GM12878 (cell line): ENCODE measurements around the gene GALNS. TPM values are rescaled to one million over a fixed set of nuclear protein-coding genes. Genes with fewer than 3 reads are reported as not detected.
A peak's percentile ranks its signal among the peaks of the same experiment; 100 is the strongest.
"Not testable (repeated sequence)": the region's sequence is repeated elsewhere in the genome, so short reads cannot be mapped to it uniquely, and the experiment has no call there.

Experiments
- ATAC-seq: fragments of 200-7000 bp; cut with Tn5 transposase; 3 replicates; pipeline ENCODE4 v1.9.1; 2020; ENCODE audit warnings: mild to moderate bottlenecking, moderate library complexity
- BruUV-seq: library from RNA; stranded (reverse); fragments of 400-500 nt; replicated peaks from 2 replicates; lab custom pipeline; 2021; lab: Mats Ljungman, UMichigan
- CTCF ChIA-PET: fragments of 300-600 bp; sonication (Branson Sonifier 250); formaldehyde crosslinking; extraction: SDS; loops from one replicate; lab custom pipeline; 2021; ENCODE audit warnings: inconsistent platforms; lab: Yijun Ruan, JAX
- POLR2A ChIA-PET: fragments of 350-600 bp; formaldehyde crosslinking; extraction: SDS; loops from one replicate; lab custom pipeline; 2021; ENCODE audit warnings: inconsistent platforms; lab: Charles Lee
- RAD21 ChIA-PET: fragments of 300-600 bp; sonication (Branson Sonifier 250); formaldehyde crosslinking; loops from one replicate; lab custom pipeline; 2023; ENCODE audit warnings: antibody characterized with exemption; ENCODE audit not compliant: unreplicated experiment; lab: Charles Lee
- SMC1A ChIA-PET: fragments of 300-600 bp; sonication (Branson Sonifier 250); formaldehyde crosslinking; loops from one replicate; lab custom pipeline; 2023; ENCODE audit not compliant: unreplicated experiment, uncharacterized antibody; lab: Charles Lee
- DNase-seq: peaks from one replicate; pipeline ENCODE4 v3.0.0-alpha.2; 2011; ENCODE audit warnings: low read depth, low spot score
- FAIRE-seq: peaks from 3 replicates; lab custom pipeline; 2011; peaks lifted over from hg19 to GRCh38; lab: Jason Lieb, UNC
- H2AFZ ChIP-seq: 2 replicates; pipeline ENCODE4 v1.6.0; 2011; ENCODE audit warnings: low read depth, low read length, control low read depth; ENCODE audit not compliant: control insufficient read depth
- H3K27ac ChIP-seq: 2 replicates; pipeline ENCODE4 v1.5.1; 2011; ENCODE audit warnings: control low read depth; ENCODE audit not compliant: control insufficient read depth, insufficient read depth
- H3K27me3 ChIP-seq, 2 experiments: replicated peaks in 1 of 2; 2 replicates each; pipeline versions ENCODE4 v1.6.0 to v1.6.1; 2011; ENCODE audit warnings: low read length in 1 of 2; ENCODE audit not compliant: control insufficient read depth in 2 of 2, insufficient read depth in 2 of 2
- H3K36me3 ChIP-seq, 2 experiments: 2 replicates each; pipeline ENCODE4 v1.5.1; 2011; ENCODE audit warnings: low read length in 1 of 2; ENCODE audit not compliant: control insufficient read depth in 2 of 2, insufficient read depth in 2 of 2
- H3K4me1 ChIP-seq: 2 replicates; pipeline ENCODE4 v1.6.1; 2011; ENCODE audit warnings: mild to moderate bottlenecking, low read length, moderate library complexity, mixed read lengths; ENCODE audit not compliant: control insufficient read depth, insufficient read depth
- H3K4me2 ChIP-seq: 2 replicates; pipeline ENCODE4 v1.6.0; 2011; ENCODE audit warnings: control low read depth; ENCODE audit not compliant: control insufficient read depth, insufficient read depth
- H3K4me3 ChIP-seq: fragments of 200-600 bp; sonication (generic); 2 replicates; pipeline ENCODE4 v1.5.1; 2016
- H3K79me2 ChIP-seq: 2 replicates; pipeline ENCODE4 v1.6.0; 2011; ENCODE audit warnings: low read length; ENCODE audit not compliant: control insufficient read depth, insufficient read depth
- H3K9ac ChIP-seq: 2 replicates; pipeline ENCODE4 v1.8.0; 2011; ENCODE audit warnings: low read length, control low read depth, mixed read lengths; ENCODE audit not compliant: control insufficient read depth, insufficient read depth
- H3K9me3 ChIP-seq: replicated peaks from 3 replicates; pipeline ENCODE4 v1.5.1; 2011; ENCODE audit warnings: mild to moderate bottlenecking, low read length; ENCODE audit not compliant: control insufficient read depth, insufficient read depth
- H4K20me1 ChIP-seq: 2 replicates; pipeline ENCODE4 v1.6.0; 2011; ENCODE audit not compliant: control insufficient read depth, insufficient read depth
- NFIC ChIP-seq: IDR thresholded peaks from 2 replicates; pipeline ENCODE4 v1.6.1; 2012; ENCODE audit warnings: low read depth, mild to moderate bottlenecking, inconsistent platforms, low read length, moderate library complexity
- PAX5 ChIP-seq: IDR thresholded peaks from 2 replicates; pipeline ENCODE4 v1.6.1; 2011; ENCODE audit warnings: low read depth, low read length, borderline replicate concordance
- TCF12 ChIP-seq: IDR thresholded peaks from 2 replicates; pipeline ENCODE4 v1.6.1; 2011; ENCODE audit warnings: low read depth, mild to moderate bottlenecking, low read length
- TCF3 ChIP-seq: IDR thresholded peaks from 2 replicates; pipeline ENCODE4 v1.6.1; 2012; ENCODE audit warnings: low read depth, mild to moderate bottlenecking, low read length, borderline replicate concordance; ENCODE audit not compliant: insufficient read depth
- WGBS: methylation state at CpG from one replicate; pipeline ENCODE4 v1.1.6; 2016; ENCODE audit warnings: low lambda C conversion rate; ENCODE audit not compliant: insufficient replicate concordance, insufficient coverage; ENCODE audit errors: missing lambda C conversion rate; 5-methylcytosine and 5-hydroxymethylcytosine counted together
- in situ Hi-C: fragments of 300-500 bp; cut with MboI; formaldehyde crosslinking; loops from 9 replicates; pipeline ENCODE4 v1.14.3; 2018; ENCODE audit warnings: mixed read lengths
- intact Hi-C: fragments of 100-400 bp; cut with micrococcal nuclease; formaldehyde crosslinking; loops from one replicate; pipeline ENCODE4 v1.14.2; 2022; ENCODE audit not compliant: unreplicated experiment
- polyA plus RNA-seq, 11 experiments: library from polyadenylated mRNA; depleted of rRNA in 4 of 11; unstranded in 6 of 11; stranded (reverse) in 5 of 11; fragments of >200 nt; fragmentation: Nextera tagmentation in 4 of 11; fragmentation: Illumina TruSeq in 1 of 11; extraction: Ambion mirVana in 4 of 11; extraction: Trizol in 1 of 11; gene quantifications; 1 replicate in 1 of 11; 2 replicates in 10 of 11; pipeline versions ENCODE4 v1.2.1 to v1.2.3, GENCODE V29; 2011 to 2016; ENCODE audit warnings: inconsistent platforms in 2 of 11, missing spikeins in 2 of 11, low read depth in 1 of 11
- total RNA-seq, 4 experiments: library from RNA; depleted of rRNA in 3 of 4; stranded (reverse); fragments of >200 nt in 3 of 4; fragmentation: Illumina TruSeq in 1 of 4; extraction: Trizol in 1 of 4; gene quantifications; 2 replicates each; pipeline versions ENCODE4 v1.2.1 to v1.2.3, GENCODE V29; 2013 to 2021
- TF ChIP-seq, protein P1 (sequence below): IDR thresholded peaks from 2 replicates; pipeline ENCODE4 v1.6.1; 2011; ENCODE audit warnings: borderline replicate concordance, low read depth, mild to moderate bottlenecking, moderate library complexity, low read length; ENCODE audit not compliant: insufficient read depth, poor library complexity, severe bottlenecking
- TF ChIP-seq, protein P2 (sequence below): IDR thresholded peaks from 2 replicates; pipeline ENCODE4 v1.6.1; 2011; ENCODE audit warnings: mild to moderate bottlenecking, low read depth, low read length, moderate library complexity; ENCODE audit not compliant: insufficient replicate concordance
- TF ChIP-seq, protein P3 (sequence below): IDR thresholded peaks from 2 replicates; pipeline ENCODE4 v1.6.1; 2011; ENCODE audit warnings: low read depth, mild to moderate bottlenecking, low read length, moderate library complexity, borderline replicate concordance; ENCODE audit errors: extremely low read depth

GALNS gene
- total and polyA plus RNA-seq, 10 of the 15 experiments (the other 5 are each of a cell fraction or from before 2014, with no cell fraction given) = 0.37 to 12.4 (median 5.3) TPM

DNA sequence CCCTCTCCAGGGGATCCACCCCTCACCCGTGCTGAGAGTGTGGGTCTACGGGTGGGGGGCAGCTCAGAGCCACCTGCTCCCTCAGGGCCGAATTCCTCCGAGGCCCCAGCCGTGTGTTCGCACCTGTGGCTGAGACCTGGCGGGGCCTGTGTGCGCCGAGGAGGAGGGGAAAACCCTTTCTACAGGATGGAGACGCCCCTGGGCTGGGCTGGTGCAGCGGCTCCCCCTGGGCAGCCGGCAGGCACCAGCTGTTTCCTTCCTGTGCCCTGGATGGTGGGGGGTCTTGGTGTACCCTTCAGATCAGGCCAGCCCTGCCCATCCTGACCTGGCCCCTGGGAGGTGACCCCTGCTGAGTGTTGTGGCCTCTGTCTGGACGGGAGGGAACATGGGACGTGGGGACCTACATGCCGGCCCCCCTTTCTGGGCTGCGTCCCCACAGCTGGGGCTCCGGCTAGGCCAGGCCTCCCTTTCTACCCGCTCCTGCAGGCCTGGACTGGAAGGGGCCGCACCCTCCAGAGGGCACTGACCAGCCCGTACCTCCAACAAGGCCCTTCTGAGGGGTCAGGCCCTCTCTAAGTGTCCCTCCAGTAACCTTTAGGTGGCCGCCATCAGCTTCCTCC, 38.0 kb upstream of the GALNS start (continued):
- TF ChIP-seq TCF12 = no peak

DNA sequence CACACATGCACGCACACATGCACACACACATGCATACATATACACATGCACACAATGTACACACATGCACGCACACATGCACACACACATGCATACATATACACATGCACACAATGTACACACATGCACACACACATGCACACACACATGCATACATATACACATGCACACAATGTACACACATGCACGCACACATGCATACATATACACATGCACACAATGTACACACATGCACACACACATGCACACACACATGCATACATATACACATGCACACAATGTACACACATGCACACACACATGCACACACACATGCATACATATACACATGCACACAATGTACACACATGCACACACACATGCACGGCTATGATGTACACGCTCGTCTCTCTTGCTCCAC, 37.5 kb upstream of the GALNS start:
- H3K27me3 ChIP-seq, BruUV-seq, H4K20me1 ChIP-seq, ATAC-seq, H3K9me3 ChIP-seq, FAIRE-seq, SMC1A ChIA-PET, H3K27ac ChIP-seq, RAD21 ChIA-PET, H3K9ac ChIP-seq, H3K36me3 ChIP-seq, CTCF ChIA-PET, H2AFZ ChIP-seq, H3K4me1 ChIP-seq, H3K4me2 ChIP-seq, DNase-seq, intact Hi-C loops, H3K79me2 ChIP-seq, H3K4me3 ChIP-seq, POLR2A ChIA-PET, in situ Hi-C loops: not testable (repeated sequence)
- 100% methylated on average over 5 of the region's 6 CpGs for WGBS

DNA sequence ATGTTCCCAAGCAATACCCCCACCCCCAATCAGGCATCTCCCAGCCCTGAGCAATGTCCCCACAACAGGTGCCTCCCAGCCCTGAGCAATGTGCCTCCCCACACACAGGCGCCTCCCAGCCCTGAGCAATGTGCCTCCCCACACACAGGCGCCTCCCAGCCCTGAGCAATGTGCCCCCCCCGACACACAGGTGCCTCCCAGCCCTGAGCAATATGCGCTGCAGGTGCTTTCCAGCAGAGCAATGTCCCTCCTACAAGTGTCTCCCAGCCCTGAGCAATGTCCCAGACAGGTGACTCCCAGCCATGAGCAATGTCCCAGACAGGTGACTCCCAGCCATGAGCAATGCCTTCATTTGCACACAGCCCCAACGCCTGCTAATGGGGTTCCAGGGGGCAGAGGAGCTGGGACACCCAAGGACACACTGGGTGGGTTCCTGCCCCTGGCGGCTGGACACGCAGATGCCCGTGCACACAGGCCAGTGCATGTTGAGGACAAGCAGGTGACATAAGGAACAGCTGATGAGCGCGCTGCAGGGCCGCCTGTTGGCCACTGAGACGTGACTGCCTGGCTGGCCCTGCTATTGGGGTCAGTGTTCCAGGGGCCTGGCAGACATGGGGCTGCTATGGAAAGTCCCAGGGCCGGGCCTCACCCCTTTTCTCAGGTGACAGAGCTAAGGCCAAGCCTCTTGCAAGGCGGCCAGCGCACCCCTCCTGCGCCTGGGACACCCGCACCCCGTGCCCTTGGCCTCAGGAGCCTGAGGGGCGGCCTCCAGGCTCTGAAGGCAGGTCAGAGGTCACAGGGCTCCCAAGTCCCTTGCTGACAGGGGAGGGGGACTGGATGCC, 36.6 kb upstream of the GALNS start:
- H3K4me1 ChIP-seq = no peaks in the 10 kb centered on the region
- CTCF ChIA-PET = no interaction called here
- RAD21 ChIA-PET = no interaction called here
- H3K79me2 ChIP-seq = no peaks in the 10 kb centered on the region
- POLR2A ChIA-PET = no interaction called here
- H3K27me3 ChIP-seq = no peaks in the 10 kb centered on the region
- H3K4me3 ChIP-seq = no peak overlapping the region
- peaks cover 1 to 4% of the 10 kb centered on the region in 2 experiments; a peak in 3 of 4 replicates for H3K36me3 ChIP-seq
- in situ Hi-C loops (no loop called here), intact Hi-C loops (no loop called here)
- H3K27ac ChIP-seq = no peak overlapping the region
- no peaks in the 10 kb centered on the region for H3K9me3 ChIP-seq
- no peak overlapping the region for H2AFZ ChIP-seq
- H3K9ac ChIP-seq = no peak overlapping the region
- no peak for FAIRE-seq
- no peaks in the 10 kb centered on the region for H4K20me1 ChIP-seq
- H3K4me2 ChIP-seq = no peak overlapping the region
- no TSS peak for BruUV-seq
- SMC1A ChIA-PET = no interaction called here
- ATAC-seq = no peak
- 88% methylated on average over 19 of the region's 19 CpGs for WGBS
- DNase-seq = no peak
- TF ChIP-seq, protein P1, sequence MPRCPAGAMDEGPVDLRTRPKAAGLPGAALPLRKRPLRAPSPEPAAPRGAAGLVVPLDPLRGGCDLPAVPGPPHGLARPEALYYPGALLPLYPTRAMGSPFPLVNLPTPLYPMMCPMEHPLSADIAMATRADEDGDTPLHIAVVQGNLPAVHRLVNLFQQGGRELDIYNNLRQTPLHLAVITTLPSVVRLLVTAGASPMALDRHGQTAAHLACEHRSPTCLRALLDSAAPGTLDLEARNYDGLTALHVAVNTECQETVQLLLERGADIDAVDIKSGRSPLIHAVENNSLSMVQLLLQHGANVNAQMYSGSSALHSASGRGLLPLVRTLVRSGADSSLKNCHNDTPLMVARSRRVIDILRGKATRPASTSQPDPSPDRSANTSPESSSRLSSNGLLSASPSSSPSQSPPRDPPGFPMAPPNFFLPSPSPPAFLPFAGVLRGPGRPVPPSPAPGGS = peak; percentile 94
- TF ChIP-seq, protein P2, sequence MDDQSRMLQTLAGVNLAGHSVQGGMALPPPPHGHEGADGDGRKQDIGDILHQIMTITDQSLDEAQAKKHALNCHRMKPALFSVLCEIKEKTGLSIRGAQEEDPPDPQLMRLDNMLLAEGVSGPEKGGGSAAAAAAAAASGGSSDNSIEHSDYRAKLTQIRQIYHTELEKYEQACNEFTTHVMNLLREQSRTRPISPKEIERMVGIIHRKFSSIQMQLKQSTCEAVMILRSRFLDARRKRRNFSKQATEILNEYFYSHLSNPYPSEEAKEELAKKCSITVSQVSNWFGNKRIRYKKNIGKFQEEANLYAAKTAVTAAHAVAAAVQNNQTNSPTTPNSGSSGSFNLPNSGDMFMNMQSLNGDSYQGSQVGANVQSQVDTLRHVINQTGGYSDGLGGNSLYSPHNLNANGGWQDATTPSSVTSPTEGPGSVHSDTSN = peak; percentile 50
- TF ChIP-seq, protein P3, sequence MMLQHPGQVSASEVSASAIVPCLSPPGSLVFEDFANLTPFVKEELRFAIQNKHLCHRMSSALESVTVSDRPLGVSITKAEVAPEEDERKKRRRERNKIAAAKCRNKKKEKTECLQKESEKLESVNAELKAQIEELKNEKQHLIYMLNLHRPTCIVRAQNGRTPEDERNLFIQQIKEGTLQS = no peak
- TF ChIP-seq TCF3 (0 out of 2 replicates have a peak, but pooled peaks have one; percentile 58), NFIC (0 out of 2 replicates have a peak, but pooled peaks have one; percentile 31), PAX5 (no peak), TCF12 (0 out of 2 replicates have a peak, but pooled peaks have one; percentile 8)
